Tibial artery (tissue), 4 donors: ENCODE results near the gene FTCD.

Experiments used
- DNase-seq, 2 donors: peaks; one replicate each; pipeline ENCODE4 v3.0.0-alpha.2; 2019
- H3K27ac ChIP-seq, 2 donors: fragments of 200-600 bp; sonication (generic) in 1 of 2; 1 replicate in 1 of 2; 2 replicates in 1 of 2; pipeline ENCODE4 v1.5.1; 2018 to 2019; ENCODE audit warnings: mild to moderate bottlenecking in 1 of 2
- H3K27me3 ChIP-seq, 2 donors: fragments of 200-600 bp; sonication (generic) in 1 of 2; one replicate each; pipeline versions ENCODE4 v1.5.1 to v1.6.0; 2016 to 2019
- H3K36me3 ChIP-seq, 3 donors: fragments of 200-600 bp; sonication (generic) in 2 of 3; one replicate each; pipeline ENCODE4 v1.5.1; 2016 to 2019; ENCODE audit warnings: mild to moderate bottlenecking in 2 of 3
- H3K4me1 ChIP-seq, 4 donors: fragments of 200-600 bp; sonication (generic) in 2 of 4; 1 replicate in 3 of 4; 2 replicates in 1 of 4; pipeline ENCODE4 v1.5.1; 2016 to 2019
- H3K4me3 ChIP-seq, 2 donors: fragments of 200-600 bp; sonication (generic) in 1 of 2; 1 replicate in 1 of 2; 2 replicates in 1 of 2; pipeline ENCODE4 v1.5.1; 2018 to 2019; ENCODE audit warnings: mild to moderate bottlenecking in 2 of 2
- H3K9me3 ChIP-seq, 3 donors: fragments of 200-600 bp; sonication (generic) in 1 of 3; one replicate each; pipeline ENCODE4 v1.5.1; 2016 to 2019
- intact Hi-C: fragments of 100-400 bp; cut with DNase I; formaldehyde crosslinking; loops from one replicate; pipeline ENCODE4 v1.15.0; 2023; ENCODE audit warnings: low total_unique reads
- TF ChIP-seq, protein P1 (sequence below), 2 experiments: fragments of 200-600 bp in 1 of 2; fragments of 450-650 bp in 1 of 2; IDR thresholded peaks; one replicate each; pipeline ENCODE4 v1.5.1; 2017 to 2019; ENCODE audit warnings: antibody characterized with exemption in 2 of 2, mild to moderate bottlenecking in 1 of 2, moderate library complexity in 1 of 2

FTCD gene

DNA sequence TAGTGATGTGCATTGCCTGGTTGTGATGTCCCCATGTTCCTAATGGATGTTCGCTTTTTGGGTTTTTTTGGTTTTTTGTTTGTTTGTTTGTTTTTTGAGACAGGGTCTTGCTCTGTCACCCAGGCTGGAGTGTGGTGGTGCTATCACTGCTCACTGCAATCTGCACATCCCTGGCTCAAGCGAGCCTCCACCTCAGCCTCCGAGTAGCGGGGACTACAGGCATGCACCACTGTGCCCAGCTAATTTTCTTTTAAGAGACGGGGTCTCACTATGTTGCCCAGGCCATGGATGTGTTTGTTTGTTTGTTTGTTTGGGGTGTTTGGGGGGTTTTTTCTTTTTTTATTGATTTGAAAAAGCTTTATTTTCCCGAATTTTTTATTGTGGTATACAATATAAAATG lies 55.4 kb downstream of the FTCD start:
- peak in 1 of 2 donors; percentile 62 for DNase-seq
- intact Hi-C loops, result no loop called here
- Histone ChIP-seq H3K27me3 (no peaks in the 10 kb centered on the region), H3K36me3 (peaks cover 0 to 8% (median 0%) of the 10 kb centered on the region in 3 donors), H3K4me3 (peak overlapping the region; percentile 82 to 97), H3K27ac (peak overlapping the region; percentile 95 to 100), H3K9me3 (peaks cover 0 to 13% (median 11%) of the 10 kb centered on the region in 3 donors), H3K4me1 (peaks cover 0 to 29% (median 16%) of the 10 kb centered on the region in 4 donors)
- TF ChIP-seq, protein P1, sequence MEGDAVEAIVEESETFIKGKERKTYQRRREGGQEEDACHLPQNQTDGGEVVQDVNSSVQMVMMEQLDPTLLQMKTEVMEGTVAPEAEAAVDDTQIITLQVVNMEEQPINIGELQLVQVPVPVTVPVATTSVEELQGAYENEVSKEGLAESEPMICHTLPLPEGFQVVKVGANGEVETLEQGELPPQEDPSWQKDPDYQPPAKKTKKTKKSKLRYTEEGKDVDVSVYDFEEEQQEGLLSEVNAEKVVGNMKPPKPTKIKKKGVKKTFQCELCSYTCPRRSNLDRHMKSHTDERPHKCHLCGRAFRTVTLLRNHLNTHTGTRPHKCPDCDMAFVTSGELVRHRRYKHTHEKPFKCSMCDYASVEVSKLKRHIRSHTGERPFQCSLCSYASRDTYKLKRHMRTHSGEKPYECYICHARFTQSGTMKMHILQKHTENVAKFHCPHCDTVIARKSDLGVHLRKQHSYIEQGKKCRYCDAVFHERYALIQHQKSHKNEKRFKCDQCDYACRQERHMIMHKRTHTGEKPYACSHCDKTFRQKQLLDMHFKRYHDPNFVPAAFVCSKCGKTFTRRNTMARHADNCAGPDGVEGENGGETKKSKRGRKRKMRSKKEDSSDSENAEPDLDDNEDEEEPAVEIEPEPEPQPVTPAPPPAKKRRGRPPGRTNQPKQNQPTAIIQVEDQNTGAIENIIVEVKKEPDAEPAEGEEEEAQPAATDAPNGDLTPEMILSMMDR (IDR thresholded peaks at IDR 0.05), result no peak

DNA sequence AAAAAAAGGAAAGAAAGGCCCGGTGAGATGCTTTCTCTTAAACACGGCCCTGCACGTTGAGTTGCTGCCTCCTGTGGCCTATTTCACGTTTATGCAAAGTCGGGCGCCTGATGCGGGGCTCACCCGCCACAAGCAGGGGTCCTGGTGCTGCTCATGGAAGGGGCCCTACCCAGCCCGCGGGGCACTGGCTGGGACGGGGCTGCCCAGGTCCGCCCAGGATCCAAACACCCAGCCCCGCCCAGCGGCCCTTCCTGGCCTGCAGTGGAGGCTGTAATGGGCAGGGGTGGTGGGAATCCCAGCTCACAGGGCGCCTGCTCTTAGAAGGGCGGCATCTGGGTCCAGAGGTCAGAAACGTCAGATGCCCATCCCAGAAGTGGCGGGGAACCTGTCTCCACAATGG lies 55.9 kb downstream of the FTCD start:
- Histone ChIP-seq H3K9me3 (peaks cover 0 to 13% (median 11%) of the 10 kb centered on the region in 3 donors), H3K4me3 (peak overlapping the region; percentile 82 to 97), H3K4me1 (peaks cover 0 to 29% (median 16%) of the 10 kb centered on the region in 4 donors), H3K27ac (peak overlapping the region; percentile 95 to 100), H3K27me3 (no peaks in the 10 kb centered on the region), H3K36me3 (peaks cover 0 to 8% (median 0%) of the 10 kb centered on the region in 3 donors)
- intact Hi-C loops, result no loop called here
- TF ChIP-seq, protein P1 (IDR thresholded peaks at IDR 0.05), result no peak
- DNase-seq, result peak; percentile 47 to 75

DNA sequence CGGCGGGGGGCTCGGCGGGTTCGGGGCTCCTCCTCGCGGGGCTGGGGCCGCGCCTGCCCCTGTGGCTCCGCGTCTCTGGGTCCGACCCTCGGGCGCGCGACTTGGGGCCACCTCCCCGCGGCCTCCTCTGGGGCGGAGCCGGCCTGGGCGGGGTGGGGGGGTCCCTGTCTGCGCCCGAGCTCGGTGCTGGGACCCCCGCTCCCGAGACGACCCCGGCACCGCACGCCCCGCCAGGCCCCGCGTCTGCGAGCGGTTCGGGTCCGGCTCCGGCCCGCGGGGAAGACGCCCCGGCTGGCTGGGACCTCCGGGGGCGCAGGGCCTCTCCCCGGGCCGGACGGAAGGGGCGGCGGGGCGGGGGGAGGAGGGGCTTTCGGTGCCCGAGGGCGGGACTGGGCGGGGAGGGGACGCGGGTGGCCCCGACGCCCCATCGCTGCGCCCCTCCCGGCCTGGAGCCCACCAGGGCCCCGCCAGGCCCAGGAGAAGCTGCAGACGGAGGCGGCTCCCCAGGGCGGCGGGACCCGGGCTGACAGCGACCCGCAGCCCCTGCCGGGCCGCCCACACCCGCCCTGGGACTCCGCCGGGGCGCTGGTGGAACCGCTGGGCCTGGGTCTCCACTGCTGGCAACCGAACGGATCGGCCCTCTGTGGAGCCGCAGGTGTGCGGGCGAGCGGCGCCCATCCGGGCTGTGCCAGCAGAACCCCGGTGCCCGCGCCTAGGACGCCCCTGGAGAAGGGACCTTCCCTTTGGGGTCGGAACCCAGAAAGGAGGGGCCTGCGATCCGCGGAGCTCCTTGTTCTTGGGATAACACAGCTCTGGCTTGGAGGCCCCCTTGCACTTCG lies 56.9 kb downstream of the FTCD start:
- intact Hi-C loops, result no loop called here
- H3K4me3 ChIP-seq, result peak overlapping the region; percentile 82 to 97
- no peaks in the 10 kb centered on the region for H3K27me3 ChIP-seq
- peaks cover 0 to 8% (median 0%) of the 10 kb centered on the region in 3 donors for H3K36me3 ChIP-seq
- H3K9me3 ChIP-seq, result peaks cover 0 to 13% (median 11%) of the 10 kb centered on the region in 3 donors
- TF ChIP-seq, protein P1 (IDR thresholded peaks at IDR 0.05), result no peak
- peaks cover 0 to 38% (median 21%) of the 10 kb centered on the region in 4 donors for H3K4me1 ChIP-seq
- DNase-seq, result peak; percentile 25 to 70
- H3K27ac ChIP-seq, result peak overlapping the region; percentile 95 to 100

DNA sequence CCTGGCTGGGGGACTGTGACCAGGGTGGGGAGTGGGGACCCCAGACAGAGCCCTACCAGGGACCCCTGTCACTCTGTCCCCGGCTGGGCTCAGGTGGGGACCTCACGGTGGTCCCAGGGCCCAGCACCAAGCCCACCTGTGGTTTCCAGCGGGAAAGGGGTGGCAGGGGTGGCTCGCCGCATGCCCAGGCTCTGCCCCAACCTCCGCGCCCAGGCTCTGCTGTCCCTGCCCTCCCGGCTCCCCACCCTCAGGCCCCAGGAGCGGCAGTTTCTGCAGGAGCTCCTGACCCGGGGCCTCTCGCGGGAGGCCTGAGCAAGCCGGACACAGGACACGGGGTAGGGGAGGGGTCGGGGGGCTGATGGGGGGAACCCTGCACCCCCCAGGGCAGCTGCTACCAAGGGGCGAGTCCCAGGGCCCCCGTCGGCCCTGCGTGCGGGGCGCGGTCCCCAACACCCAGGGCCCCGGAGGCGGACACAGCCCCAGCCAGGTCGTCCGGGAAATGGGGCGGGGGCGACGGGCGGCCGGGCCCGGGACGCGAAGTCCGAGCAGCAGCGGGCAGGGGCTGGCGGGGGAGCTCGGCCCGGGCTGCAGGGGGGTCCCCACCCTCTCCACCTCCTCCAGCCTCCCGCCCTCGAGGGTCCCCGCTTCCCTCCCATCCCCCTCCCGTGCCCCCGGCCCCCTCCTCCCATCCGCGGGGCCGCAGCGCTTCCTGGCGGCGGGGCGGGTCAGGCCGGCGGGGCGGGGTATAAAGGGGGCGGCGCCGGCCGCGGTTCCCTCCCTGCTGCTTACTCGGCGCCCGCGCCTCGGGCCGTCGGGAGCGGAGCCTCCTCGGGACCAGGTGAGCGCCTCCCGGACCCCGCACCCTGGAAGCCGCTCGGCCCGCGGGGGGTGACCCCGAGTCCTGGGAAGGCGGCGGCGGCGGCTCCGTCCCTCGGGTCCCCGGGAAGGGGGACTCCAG lies 57.8 kb downstream of the FTCD start, which contains the start of gene COL6A2:
COL6A2 (plus strand) TSS at position 777 of the 958 bp plus-strand sequence.
- H3K27me3 ChIP-seq, result no peaks in the 10 kb centered on the region
- peak; percentile 62 to 88 for DNase-seq
- intact Hi-C loops, result loop anchor here (2.0 kb wide), 1 partner anchor 125 kb away; no protein-coding TSS in a partner anchor

More for the DNA sequence above, 57.8 kb downstream of the FTCD start, which contains the start of gene COL6A2:
- peak within 1 kb of the TSS; percentile 82 to 97 for H3K4me3 ChIP-seq
- peak within 1 kb of the TSS; percentile 95 to 100 for H3K27ac ChIP-seq
- H3K9me3 ChIP-seq, result peaks cover 0 to 7% (median 6%) of the 10 kb centered on the region in 3 donors
- H3K4me1 ChIP-seq, result peaks cover 4 to 47% (median 30%) of the 10 kb centered on the region in 4 donors
- H3K36me3 ChIP-seq, result peaks cover 0 to 5% (median 0%) of the 10 kb centered on the region in 3 donors
- TF ChIP-seq, protein P1 (IDR thresholded peaks at IDR 0.05), result peak in 1 of 2 experiments; percentile 47
